A549 (cell line): Measurements from ENCODE around the gene DLG2.

Source experiments
- EHF ChIP-seq: fragments of 250-450 bp; sonication (Bioruptor Pico); IDR thresholded peaks from 2 replicates; pipeline ENCODE4 v1.5.0; 2020; ENCODE audit warnings: mild to moderate bottlenecking
- JUN ChIP-seq, 2 experiments: fragments of >200 bp; sonication (Bioruptor Twin); formaldehyde crosslinking; IDR thresholded peaks; 2 replicates in 1 of 2; 3 replicates in 1 of 2; pipeline ENCODE4 v1.6.1; 2016 to 2017
- MYC ChIP-seq: IDR thresholded peaks from 2 replicates; pipeline ENCODE4 v1.6.1; 2012; ENCODE audit warnings: mild to moderate bottlenecking, inconsistent platforms, low read length, improper control_type of control experiment, borderline replicate concordance
- NPAS2 ChIP-seq: fragments of 250-450 bp; sonication (Bioruptor Pico); IDR thresholded peaks from 2 replicates; pipeline ENCODE4 v1.8.0; 2022; ENCODE audit warnings: mild to moderate bottlenecking, moderate library complexity, borderline replicate concordance
- POLR2A ChIP-seq: IDR thresholded peaks from 2 replicates; pipeline ENCODE4 v1.6.1; 2012; ENCODE audit warnings: mild to moderate bottlenecking, low read length
- POLR2AphosphoS2 ChIP-seq: conservative IDR thresholded peaks from 2 replicates; pipeline ENCODE4 v1.6.1; 2012; ENCODE audit warnings: low read length, improper control_type of control experiment, inconsistent platforms
- TF ChIP-seq, protein P1 (sequence below): fragments of >200 bp; sonication (Bioruptor Twin); formaldehyde crosslinking; IDR thresholded peaks from 3 replicates; pipeline ENCODE4 v1.5.1; 2016

DNA sequence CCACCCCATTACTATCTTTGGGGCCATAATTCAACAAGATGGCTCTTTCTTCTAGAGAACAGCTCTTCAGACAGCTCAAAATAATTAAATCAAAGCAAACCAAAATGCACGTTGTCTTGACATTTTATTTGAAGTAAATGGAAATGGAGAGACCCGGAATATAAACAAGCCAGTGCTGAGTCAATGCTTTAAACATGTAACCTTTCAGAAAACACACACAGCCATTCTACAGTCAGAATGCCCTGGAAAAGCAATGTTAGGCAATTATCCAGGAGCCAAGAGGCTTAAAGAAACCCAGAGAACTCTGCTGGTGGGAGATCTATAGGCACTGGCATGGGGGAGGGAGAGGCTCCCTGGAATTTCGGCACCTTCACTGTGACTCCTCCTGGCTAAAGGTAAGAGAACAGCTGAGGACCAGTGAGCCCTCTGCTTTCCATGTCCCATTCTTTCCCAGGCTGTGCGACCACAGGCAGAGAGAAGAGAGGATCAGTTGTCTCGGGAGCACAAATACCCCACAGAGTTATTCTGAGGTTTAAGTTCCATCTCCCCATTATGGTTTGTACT lies 2086.9 kb downstream of the DLG2 start:
- TF ChIP-seq, protein P1, sequence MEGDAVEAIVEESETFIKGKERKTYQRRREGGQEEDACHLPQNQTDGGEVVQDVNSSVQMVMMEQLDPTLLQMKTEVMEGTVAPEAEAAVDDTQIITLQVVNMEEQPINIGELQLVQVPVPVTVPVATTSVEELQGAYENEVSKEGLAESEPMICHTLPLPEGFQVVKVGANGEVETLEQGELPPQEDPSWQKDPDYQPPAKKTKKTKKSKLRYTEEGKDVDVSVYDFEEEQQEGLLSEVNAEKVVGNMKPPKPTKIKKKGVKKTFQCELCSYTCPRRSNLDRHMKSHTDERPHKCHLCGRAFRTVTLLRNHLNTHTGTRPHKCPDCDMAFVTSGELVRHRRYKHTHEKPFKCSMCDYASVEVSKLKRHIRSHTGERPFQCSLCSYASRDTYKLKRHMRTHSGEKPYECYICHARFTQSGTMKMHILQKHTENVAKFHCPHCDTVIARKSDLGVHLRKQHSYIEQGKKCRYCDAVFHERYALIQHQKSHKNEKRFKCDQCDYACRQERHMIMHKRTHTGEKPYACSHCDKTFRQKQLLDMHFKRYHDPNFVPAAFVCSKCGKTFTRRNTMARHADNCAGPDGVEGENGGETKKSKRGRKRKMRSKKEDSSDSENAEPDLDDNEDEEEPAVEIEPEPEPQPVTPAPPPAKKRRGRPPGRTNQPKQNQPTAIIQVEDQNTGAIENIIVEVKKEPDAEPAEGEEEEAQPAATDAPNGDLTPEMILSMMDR = no peak
- no peak for TF ChIP-seq POLR2AphosphoS2
- no peak for TF ChIP-seq MYC
- TF ChIP-seq POLR2A = no peak
- TF ChIP-seq NPAS2 = no peak
- TF ChIP-seq JUN (IDR thresholded peaks at IDR 0.05) = no peak
- no peak for TF ChIP-seq EHF (CRISPR knock-in tag)
